ENCODE data around the gene TIGAR. TPM values are rescaled to one million over a fixed set of nuclear protein-coding genes. Genes with fewer than 3 reads are reported as not detected.
A peak's percentile ranks its signal among the peaks of the same experiment; 100 is the strongest.

TIGAR gene
- polyA plus RNA-seq (2013, experiment 1 of 2; ENCODE audit: insufficient read length): 19.1 TPM
- polyA plus RNA-seq (2013, experiment 2 of 2; ENCODE audit: insufficient read length): 18.6 TPM

GRCh38 chr12:4320853-4321701 lies at the start of gene TIGAR:
Gene TIGAR (plus strand): TSS chr12:4321213. CDS start chr12:4321272, 59 bp downstream.
- DNase-seq: peak; percentile 95

- peak; percentile 40 for DNase-seq
Observed at GRCh38 chr12:4271717-4272423, 49.1 kb upstream of the TIGAR start.

GRCh38 chr12:4272424-4273272 lies 48.4 kb upstream of the TIGAR start:
- no peak for DNase-seq

DNA sequence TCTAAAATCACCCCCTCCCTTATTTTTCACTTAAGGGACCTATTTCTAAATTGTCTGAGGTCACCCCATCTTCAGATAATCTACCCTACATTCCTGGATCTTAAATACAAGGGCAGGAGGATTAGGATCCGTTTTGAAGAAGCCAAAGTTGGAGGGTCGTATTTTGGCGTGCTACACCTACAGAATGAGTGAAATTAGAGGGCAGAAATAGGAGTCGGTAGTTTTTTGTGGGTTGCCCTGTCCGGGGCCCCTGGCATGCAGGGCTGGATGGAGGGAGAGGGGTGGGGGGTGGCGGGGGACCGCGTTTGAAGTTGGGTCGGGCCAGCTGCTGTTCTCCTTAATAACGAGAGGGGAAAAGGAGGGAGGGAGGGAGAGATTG lies 47.8 kb upstream of the TIGAR start:
- no peak for DNase-seq

DNA sequence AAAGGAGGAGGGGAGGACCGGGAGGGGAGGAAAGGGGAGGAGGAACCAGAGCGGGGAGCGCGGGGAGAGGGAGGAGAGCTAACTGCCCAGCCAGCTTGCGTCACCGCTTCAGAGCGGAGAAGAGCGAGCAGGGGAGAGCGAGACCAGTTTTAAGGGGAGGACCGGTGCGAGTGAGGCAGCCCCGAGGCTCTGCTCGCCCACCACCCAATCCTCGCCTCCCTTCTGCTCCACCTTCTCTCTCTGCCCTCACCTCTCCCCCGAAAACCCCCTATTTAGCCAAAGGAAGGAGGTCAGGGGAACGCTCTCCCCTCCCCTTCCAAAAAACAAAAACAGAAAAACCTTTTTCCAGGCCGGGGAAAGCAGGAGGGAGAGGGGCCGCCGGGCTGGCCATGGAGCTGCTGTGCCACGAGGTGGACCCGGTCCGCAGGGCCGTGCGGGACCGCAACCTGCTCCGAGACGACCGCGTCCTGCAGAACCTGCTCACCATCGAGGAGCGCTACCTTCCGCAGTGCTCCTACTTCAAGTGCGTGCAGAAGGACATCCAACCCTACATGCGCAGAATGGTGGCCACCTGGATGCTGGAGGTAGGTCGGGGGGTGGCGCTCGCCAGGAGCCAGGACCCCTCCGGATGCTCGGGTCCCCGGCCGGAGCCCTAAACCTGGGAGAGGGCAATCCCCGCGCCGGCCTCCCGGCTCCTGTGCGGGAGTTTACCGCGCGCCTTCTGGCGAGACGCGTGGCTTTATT lies 47.2 kb upstream of the TIGAR start, which contains the start of gene CCND2:
Gene CCND2, plus strand, starts transcription at position 111 of the 744 bp plus-strand sequence. Its CDS starts 279 bp downstream, at position 390.
- peak; percentile 90 for DNase-seq

GRCh38 chr12:4274396-4275015 lies 46.5 kb upstream of the TIGAR start:
- DNase-seq: no peak

- DNase-seq: peak; percentile 47
Observed at GRCh38 chr12:4275016-4275869, 45.8 kb upstream of the TIGAR start.

DNA sequence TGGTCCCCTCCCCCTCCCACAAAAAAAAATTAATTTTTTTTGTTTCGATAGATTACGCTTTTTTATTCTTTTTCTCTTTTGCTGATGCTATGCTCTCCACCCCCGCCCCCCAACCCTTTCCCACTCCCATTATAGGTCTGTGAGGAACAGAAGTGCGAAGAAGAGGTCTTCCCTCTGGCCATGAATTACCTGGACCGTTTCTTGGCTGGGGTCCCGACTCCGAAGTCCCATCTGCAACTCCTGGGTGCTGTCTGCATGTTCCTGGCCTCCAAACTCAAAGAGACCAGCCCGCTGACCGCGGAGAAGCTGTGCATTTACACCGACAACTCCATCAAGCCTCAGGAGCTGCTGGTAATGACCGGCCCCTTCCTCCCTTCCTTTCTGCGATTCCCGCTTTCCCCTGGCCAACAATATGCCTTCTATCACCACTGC lies 45.1 kb upstream of the TIGAR start:
- DNase-seq: no peak

- peak; percentile 94 for DNase-seq
Observed at GRCh38 chr12:4276524-4277204, 44.3 kb upstream of the TIGAR start.

DNA sequence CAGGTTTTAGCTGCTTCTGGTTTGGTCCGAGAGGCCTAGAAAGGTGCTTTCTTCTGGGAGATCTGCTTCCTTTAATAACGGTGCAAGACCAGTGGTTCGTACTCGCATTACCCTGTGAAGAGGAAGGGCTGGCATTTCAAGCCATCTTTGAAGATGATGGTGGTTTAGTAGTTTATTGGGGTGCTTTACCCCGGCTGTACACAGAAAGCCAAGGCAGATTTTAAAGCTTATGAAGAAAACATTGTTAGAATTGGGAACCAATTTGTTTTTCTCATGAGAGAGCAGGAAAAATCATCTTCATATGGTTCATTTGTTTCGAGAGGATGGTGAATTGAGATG lies 43.8 kb upstream of the TIGAR start:
- no peak for DNase-seq

GRCh38 chr12:4277857-4278256 lies 43.2 kb upstream of the TIGAR start:
- DNase-seq: no peak

GRCh38 chr12:4278329-4279197 lies 42.5 kb upstream of the TIGAR start:
- DNase-seq: no peak

- no peak for DNase-seq
Observed at GRCh38 chr12:4279198-4279690, 41.8 kb upstream of the TIGAR start.

DNA sequence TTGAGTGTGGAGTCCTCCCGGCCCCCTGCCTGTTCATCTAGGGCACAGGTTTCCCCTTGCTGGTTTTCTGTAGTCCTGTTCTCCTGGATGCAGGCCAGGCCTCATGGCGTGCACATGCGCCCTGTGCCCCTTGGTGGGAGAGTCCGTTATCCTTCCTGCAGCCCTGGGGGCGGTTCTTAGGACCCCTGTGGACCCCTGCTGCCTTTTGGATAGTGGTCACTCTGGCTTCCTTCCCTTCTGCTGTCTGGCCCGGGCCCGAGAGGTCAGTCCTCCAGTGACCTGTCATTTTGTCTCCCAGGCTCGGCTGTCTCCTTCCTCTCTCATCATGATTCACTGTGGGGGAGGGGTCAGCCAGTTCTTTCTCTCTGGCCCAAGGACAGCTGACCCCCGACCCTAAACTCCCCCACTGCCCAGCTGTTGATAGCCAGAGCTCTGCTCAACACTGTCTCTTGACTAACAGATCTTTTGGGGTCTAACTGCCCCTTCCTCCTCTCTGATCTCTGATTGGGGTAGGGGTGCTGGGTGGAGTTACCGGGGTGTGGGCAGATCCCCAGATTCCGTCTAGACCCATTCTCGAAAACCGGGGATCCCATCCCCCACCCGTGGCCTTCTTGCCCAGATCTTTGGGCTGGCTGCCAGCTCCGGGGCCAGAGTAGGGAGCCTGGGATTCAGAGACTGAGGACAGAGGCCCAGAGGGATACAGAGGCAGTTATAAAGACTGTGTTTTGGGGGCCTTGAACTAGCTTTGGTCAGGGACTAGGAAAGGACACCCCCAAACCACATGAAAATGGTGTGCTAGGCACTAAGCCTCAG lies 40.5 kb upstream of the TIGAR start:
- DNase-seq: no peak

DNA sequence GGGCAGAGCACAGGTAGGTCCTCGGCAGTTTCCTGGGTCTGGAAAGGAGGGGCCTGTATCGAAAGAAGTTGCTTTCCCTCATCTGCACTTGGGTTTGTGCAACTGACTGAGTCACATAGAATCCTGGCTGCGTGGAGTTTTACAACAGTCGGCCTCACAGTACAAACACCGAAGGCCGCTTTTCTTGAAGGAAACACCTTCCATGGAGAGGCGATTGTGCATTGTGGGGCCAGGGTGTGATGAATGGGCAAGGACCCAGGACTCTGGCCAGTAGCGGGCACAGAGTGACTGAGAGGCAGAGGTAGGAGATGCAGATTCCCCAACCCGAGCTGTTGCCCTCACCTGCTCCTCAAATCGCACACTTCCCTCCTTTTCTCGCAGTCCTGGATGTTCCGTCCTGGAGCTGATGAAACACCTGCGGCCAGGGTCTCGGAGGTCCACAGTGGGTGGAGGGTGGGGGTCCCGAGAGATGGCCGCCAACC lies 39.8 kb upstream of the TIGAR start:
- no peak for DNase-seq

- DNase-seq: no peak
Observed at GRCh38 chr12:4282103-4282891, 38.7 kb upstream of the TIGAR start.
